Endothelial cell of umbilical vein (primary cell): ENCODE results near the gene LRRFIP2. TPM values are rescaled to one million over a fixed set of nuclear protein-coding genes. Genes with fewer than 3 reads are reported as not detected.

ENCODE experiments used
- BruUV-seq: library from RNA; stranded (reverse); fragments of 400-500 nt; replicated peaks from 2 replicates; lab custom pipeline; 2021; lab: Mats Ljungman, UMichigan
- CTCF ChIA-PET: fragments of 300-600, 350-600 bp; sonication (Branson Sonifier 250); formaldehyde crosslinking; loops from one replicate; lab custom pipeline; 2021; ENCODE audit warnings: antibody characterized with exemption, inconsistent platforms; lab: Charles Lee
- POLR2A ChIA-PET: fragments of 300-600, 350-600 bp; sonication (Branson Sonifier 250); formaldehyde crosslinking; loops from one replicate; lab custom pipeline; 2021; ENCODE audit warnings: antibody characterized with exemption, inconsistent platforms; lab: Charles Lee
- DNase-seq: peaks from one replicate; pipeline ENCODE4 v3.0.0-alpha.2; 2011; ENCODE audit warnings: low read depth, low spot score
- FAIRE-seq: peaks from 2 replicates; lab custom pipeline; 2011; peaks lifted over from hg19 to GRCh38; lab: Jason Lieb, UNC
- H2AFZ ChIP-seq: 2 replicates; pipeline ENCODE4 v1.6.0; 2012; ENCODE audit warnings: low read depth, low read length, control low read depth, inconsistent platforms
- H3K27ac ChIP-seq: 2 replicates; pipeline ENCODE4 v1.5.1; 2011; ENCODE audit warnings: low read depth, mild to moderate bottlenecking, control low read depth, low read length, moderate library complexity; ENCODE audit not compliant: insufficient read depth
- H3K27me3 ChIP-seq, 2 experiments: 2 replicates each; pipeline versions ENCODE4 v1.6.0 to v1.6.1; 2011; ENCODE audit warnings: low read length in 2 of 2, mixed read lengths in 1 of 2; ENCODE audit not compliant: control insufficient read depth in 2 of 2, insufficient read depth in 2 of 2
- H3K36me3 ChIP-seq, 2 experiments: 2 replicates in 1 of 2; 3 replicates in 1 of 2; pipeline ENCODE4 v1.5.1; 2011; ENCODE audit warnings: low read length in 2 of 2, mild to moderate bottlenecking in 1 of 2, moderate library complexity in 1 of 2; ENCODE audit not compliant: control insufficient read depth in 2 of 2, insufficient read depth in 2 of 2; ENCODE audit errors: extremely low read depth in 1 of 2
- H3K4me1 ChIP-seq: 3 replicates; pipeline ENCODE4 v1.5.1; 2011; ENCODE audit warnings: mild to moderate bottlenecking, low read length; ENCODE audit not compliant: control insufficient read depth, insufficient read depth; ENCODE audit errors: extremely low read depth
- H3K4me2 ChIP-seq: 2 replicates; pipeline ENCODE4 v1.6.1; 2011; ENCODE audit warnings: low read length, control low read depth, mixed read lengths; ENCODE audit not compliant: insufficient read depth
- H3K4me3 ChIP-seq, 3 experiments: fragments of 200-600 bp in 1 of 3; sonication (generic), shearing (Covaris generic) in 1 of 3; replicated peaks in 1 of 3; 2 replicates each; pipeline ENCODE4 v1.5.1; 2011 to 2016; ENCODE audit warnings: control low read depth in 3 of 3, low read length in 3 of 3, mild to moderate bottlenecking in 2 of 3, inconsistent platforms in 1 of 3, low read depth in 1 of 3, moderate library complexity in 1 of 3; ENCODE audit not compliant: insufficient read depth in 1 of 3
- H3K79me2 ChIP-seq: 2 replicates; pipeline ENCODE4 v1.6.0; 2012; ENCODE audit warnings: low read length, inconsistent platforms; ENCODE audit not compliant: control insufficient read depth, insufficient read depth
- H3K9ac ChIP-seq: replicated peaks from 2 replicates; pipeline ENCODE3; 2011; ENCODE audit warnings: low read length, control low read depth; ENCODE audit not compliant: insufficient read depth; ENCODE audit errors: extremely low read depth
- H3K9me1 ChIP-seq: replicated peaks from 3 replicates; pipeline ENCODE4 v1.6.0; 2011; ENCODE audit warnings: mild to moderate bottlenecking, low read length; ENCODE audit not compliant: control insufficient read depth, insufficient read depth; ENCODE audit errors: extremely low read depth
- H3K9me3 ChIP-seq: replicated peaks from 2 replicates; pipeline ENCODE4 v1.5.1; 2012; ENCODE audit warnings: low read length, inconsistent platforms; ENCODE audit not compliant: control insufficient read depth, insufficient read depth
- H4K20me1 ChIP-seq: replicated peaks from 2 replicates; pipeline ENCODE3; 2011; ENCODE audit warnings: mild to moderate bottlenecking, low read length; ENCODE audit not compliant: control insufficient read depth, insufficient read depth; ENCODE audit errors: extremely low read depth
- CTCF ChIP-seq, 2 donors: IDR thresholded peaks; 1 replicate in 1 of 2; 2 replicates in 1 of 2; pipeline ENCODE4 v1.5.1; 2011; ENCODE audit warnings: low read length in 2 of 2, mild to moderate bottlenecking in 2 of 2, moderate library complexity in 2 of 2, control low read depth in 1 of 2, inconsistent platforms in 1 of 2, low read depth in 1 of 2; ENCODE audit not compliant: insufficient read depth in 1 of 2; ENCODE audit errors: extremely low read depth in 1 of 2
- EZH2 ChIP-seq: IDR thresholded peaks from 2 replicates; pipeline ENCODE4 v1.6.1; 2012; ENCODE audit warnings: borderline replicate concordance, low read depth, mild to moderate bottlenecking, moderate library complexity, low read length, inconsistent platforms; ENCODE audit not compliant: severe bottlenecking
- FOS ChIP-seq: IDR thresholded peaks from 2 replicates; pipeline ENCODE4 v1.6.1; 2011; ENCODE audit warnings: mild to moderate bottlenecking, low read length, moderate library complexity, borderline replicate concordance; ENCODE audit not compliant: insufficient read depth
- GATA2 ChIP-seq: IDR thresholded peaks from 2 replicates; pipeline ENCODE4 v1.7.0; 2011; ENCODE audit warnings: low read depth, mild to moderate bottlenecking, moderate library complexity, mixed read lengths, low read length; ENCODE audit not compliant: insufficient read length, insufficient read depth
- JUN ChIP-seq: IDR thresholded peaks from 2 replicates; pipeline ENCODE4 v1.6.1; 2011; ENCODE audit warnings: borderline replicate concordance, low read depth; ENCODE audit not compliant: insufficient read length, insufficient read depth
- MAX ChIP-seq: IDR thresholded peaks from 2 replicates; pipeline ENCODE4 v1.6.1; 2011; ENCODE audit not compliant: insufficient read depth, insufficient read length
- MYC ChIP-seq: IDR thresholded peaks from one replicate; pipeline ENCODE4 v1.6.1; 2011; ENCODE audit warnings: mild to moderate bottlenecking, low read depth, low read length
- POLR2A ChIP-seq: IDR thresholded peaks from 2 replicates; pipeline ENCODE4 v1.6.1; 2012; ENCODE audit warnings: low read depth, mild to moderate bottlenecking, control low read depth, low read length
- POLR2AphosphoS5 ChIP-seq: IDR thresholded peaks from 2 replicates; pipeline ENCODE4 v1.6.1; 2012; ENCODE audit warnings: low read depth, mild to moderate bottlenecking, control low read depth, low read length, moderate library complexity; ENCODE audit not compliant: insufficient read depth
- dilution Hi-C: fragments of 300-500 bp; cut with MboI; formaldehyde crosslinking; loops from one replicate; pipeline ENCODE4 v1.15.0; 2019; ENCODE audit warnings: low sequenced_read_pairs; ENCODE audit not compliant: extremely low pct_ligation_motif_present
- intact Hi-C: fragments of 100-400 bp; cut with micrococcal nuclease; formaldehyde crosslinking; loops from one replicate; pipeline ENCODE4 v1.10.0; 2022
- polyA plus RNA-seq, 4 experiments: library from polyadenylated mRNA; depleted of rRNA in 3 of 4; stranded (reverse) in 3 of 4; unstranded in 1 of 4; fragments of >200 nt; gene quantifications; 2 replicates each; pipeline versions ENCODE4 v1.2.1 to v1.2.3, GENCODE V29; 2011 to 2012; ENCODE audit warnings: missing spikeins in 1 of 4
- total RNA-seq: library from RNA; stranded (reverse); gene quantifications from 2 replicates; pipeline ENCODE4 v1.2.3, GENCODE V29; 2021

LRRFIP2 gene
- total and polyA plus RNA-seq, 2 donors (not counting 3 experiments of a cell fraction or from before 2014, with no cell fraction given), result 20.8 to 78.9 TPM

- dilution Hi-C loops, result no loop called here
- Histone ChIP-seq H3K4me2 (peak overlapping the region; percentile 35), H3K27me3 (no peaks in the 10 kb centered on the region), H3K4me3 (no peak overlapping the region), H3K79me2 (peaks cover 78% of the 10 kb centered on the region), H4K20me1 (peaks cover 3% of the 10 kb centered on the region), H3K9ac (no peak overlapping the region), H3K4me1 (peaks cover 26% of the 10 kb centered on the region), H3K36me3 (peaks cover 5 to 8% of the 10 kb centered on the region in 2 experiments), H2AFZ (no peak overlapping the region), H3K9me1 (no peaks in the 10 kb centered on the region), H3K9me3 (no peaks in the 10 kb centered on the region), H3K27ac (no peak overlapping the region)
- intact Hi-C loops, result no loop called here
- ChIA-PET POLR2A (no interaction called here), CTCF (interaction anchor here (1.2 kb wide), 2 partner anchors 61 to 146 kb away, joined by 3 read pairs; no protein-coding TSS in a partner anchor)
- FAIRE-seq (no peak), DNase-seq (no peak)
- no TSS peak for BruUV-seq
- no peak for TF ChIP-seq EZH2
- TF ChIP-seq FOS, result no peak
- no peak for TF ChIP-seq MYC
- no peak for TF ChIP-seq POLR2AphosphoS5
- TF ChIP-seq MAX, result no peak
- no peak for TF ChIP-seq GATA2
- TF ChIP-seq JUN, result no peak
- TF ChIP-seq CTCF (IDR thresholded peaks at IDR 0.05; ENCODE audit: extremely low read depth in 1 of 2, insufficient read depth in 1 of 2, low read depth in 1 of 2, low read length in 2 of 2), result no peak
- TF ChIP-seq POLR2A, result no peak
Measured at GRCh38 chr3:37170513-37170912, 3.9 kb downstream of the LRRFIP2 start.
